GM04504 (cell line): ENCODE results near the gene EFNA5.
A peak's percentile ranks its signal among the peaks of the same experiment; 100 is the strongest.

Source experiments
- DNase-seq: peaks from one replicate; pipeline ENCODE4 v3.0.0-alpha.2; 2012; ENCODE audit warnings: low read depth

EFNA5 gene

DNA sequence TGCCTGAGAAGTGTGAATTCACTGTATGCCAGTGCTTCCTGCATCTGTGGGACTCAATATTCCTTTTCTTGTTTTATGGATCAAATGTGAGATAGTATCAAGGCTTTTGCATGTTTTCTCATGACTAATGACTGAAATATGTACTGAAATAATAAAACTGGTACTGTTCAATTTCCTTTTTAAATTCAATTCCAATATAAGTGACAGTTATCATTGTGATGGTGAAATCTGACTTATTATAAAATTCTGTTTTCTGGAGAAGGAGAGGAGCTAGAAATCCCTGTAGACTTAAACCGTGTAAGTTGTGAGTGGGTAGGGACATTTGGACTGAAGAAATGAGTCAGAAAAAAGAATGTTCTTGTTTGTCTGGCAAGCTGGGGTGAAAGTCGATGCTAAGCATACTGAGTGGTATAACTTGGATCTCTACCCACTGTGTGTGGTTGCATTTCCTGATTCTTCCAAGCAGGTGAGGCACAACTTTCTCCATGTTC is 245.2 kb downstream of the EFNA5 start:
- peak; percentile 40 for DNase-seq

GRCh38 chr5:107424491-107424890 is 246.2 kb downstream of the EFNA5 start:
- DNase-seq: no peak

DNA sequence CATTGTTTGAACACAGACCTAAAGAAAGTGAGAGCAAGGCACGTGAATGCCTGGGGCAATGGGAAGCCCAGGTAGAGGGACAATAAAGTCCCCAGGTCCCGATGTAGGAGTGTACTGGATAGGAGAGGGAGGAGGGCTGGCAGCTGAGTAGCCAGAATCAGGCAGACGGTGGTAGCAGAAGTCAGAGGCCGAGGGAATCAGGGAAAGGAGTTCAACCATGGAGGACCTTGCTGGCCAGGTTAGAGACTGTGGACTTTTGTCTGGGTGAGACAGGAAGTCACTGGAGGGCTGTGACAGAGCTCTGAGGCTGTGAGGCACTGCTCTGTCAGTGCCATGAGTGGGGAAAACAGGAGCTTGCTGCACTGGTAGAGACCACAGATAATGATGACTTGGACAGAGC is 248.2 kb downstream of the EFNA5 start:
- DNase-seq: no peak

DNA sequence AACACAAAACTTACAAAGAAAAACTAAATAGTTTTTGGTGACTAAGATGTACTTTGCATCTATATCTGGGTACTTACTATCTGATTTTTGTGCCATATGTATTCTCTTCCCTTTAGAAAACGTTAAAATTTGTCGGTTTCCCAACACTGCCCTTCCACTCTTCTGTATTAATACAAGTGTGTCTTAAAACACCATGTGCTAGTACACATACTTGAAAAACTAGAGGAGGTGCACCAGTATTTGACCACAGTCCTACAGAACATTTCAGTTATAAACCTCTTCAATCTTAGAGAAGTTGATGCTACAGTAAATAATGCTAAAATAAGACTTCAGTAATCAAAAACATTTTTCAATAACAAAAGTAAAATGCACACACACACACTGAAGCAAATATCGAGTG is 251.2 kb downstream of the EFNA5 start:
- DNase-seq: no peak

DNA sequence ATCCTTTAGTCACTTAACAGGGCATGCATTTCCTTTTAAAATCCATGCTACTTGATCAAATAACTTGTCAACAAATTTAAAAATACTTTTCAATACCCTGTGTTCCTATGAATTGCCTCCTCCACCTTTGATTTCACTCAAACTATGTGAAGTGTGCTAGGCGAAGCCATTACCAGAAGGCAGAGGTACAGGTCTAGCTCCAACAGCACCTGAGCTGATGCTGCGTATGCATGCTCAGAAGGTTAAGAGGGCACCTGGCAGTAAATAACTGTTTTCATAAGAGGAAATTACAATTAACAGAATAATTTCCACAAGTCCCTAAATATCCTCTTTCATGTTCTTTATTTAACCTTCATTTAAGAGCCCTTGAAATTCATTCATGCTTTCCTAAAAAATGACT is 251.8 kb downstream of the EFNA5 start:
- no peak for DNase-seq

DNA sequence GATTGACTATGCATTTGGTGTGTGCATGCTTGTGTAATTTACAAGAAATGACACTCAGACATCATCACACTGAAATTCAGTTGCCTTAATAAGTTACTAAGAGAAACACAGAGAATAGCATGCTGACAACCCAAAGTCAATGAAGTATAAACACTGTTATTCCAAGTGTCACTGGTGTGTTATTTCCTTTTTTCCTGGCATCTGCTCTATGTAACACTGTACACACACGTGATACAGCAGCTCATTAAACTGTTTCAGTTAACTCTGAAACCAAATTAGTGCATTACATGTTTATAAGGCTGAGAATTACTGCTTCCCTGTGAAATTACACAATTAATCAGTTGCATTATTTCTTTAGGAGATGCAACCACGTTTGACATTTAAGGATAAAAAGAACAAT is 252.7 kb downstream of the EFNA5 start:
- DNase-seq: no peak

- DNase-seq: no peak
Measured at GRCh38 chr5:107415762-107416161, 255.0 kb downstream of the EFNA5 start.

- DNase-seq: no peak
Measured at GRCh38 chr5:107414802-107415201, 255.9 kb downstream of the EFNA5 start.

DNA sequence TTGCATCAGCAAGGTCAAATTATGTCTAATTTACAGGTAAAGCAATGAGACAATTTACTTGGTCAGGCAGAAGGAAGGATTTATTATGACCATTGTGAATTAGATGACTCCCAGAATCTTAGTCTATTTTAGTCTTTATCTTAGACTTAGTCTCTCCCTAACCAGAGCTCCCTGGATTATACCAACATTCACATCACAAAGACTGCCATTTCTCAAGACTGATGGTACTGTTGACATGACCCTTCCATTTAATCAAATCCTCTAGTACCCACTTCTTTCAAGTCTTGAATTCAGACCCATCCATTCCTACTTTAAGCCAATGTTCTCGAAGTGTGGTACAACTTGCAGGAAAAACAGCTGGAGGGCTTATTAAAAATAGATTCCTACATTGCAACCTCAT is 257.0 kb downstream of the EFNA5 start:
- DNase-seq: no peak

DNA sequence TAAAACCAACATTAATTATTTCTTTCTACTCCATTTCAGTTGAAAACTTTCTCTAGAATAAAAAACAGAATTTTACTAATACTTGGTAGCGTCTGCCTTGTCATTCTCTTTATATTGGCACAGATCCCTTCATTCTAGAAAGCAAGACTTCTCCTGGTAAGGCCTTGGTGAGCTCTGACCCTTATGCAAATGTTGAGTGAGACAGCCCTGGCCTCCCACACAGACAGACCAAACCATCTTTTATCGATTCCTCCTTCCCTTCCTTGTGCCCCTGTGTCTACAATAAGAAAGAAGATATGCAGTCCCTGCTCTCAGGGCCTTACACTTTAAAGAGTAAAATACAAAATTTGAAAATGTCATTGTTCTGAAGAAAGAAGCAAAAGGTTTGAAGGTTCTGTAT is 262.2 kb downstream of the EFNA5 start:
- DNase-seq: no peak

DNA sequence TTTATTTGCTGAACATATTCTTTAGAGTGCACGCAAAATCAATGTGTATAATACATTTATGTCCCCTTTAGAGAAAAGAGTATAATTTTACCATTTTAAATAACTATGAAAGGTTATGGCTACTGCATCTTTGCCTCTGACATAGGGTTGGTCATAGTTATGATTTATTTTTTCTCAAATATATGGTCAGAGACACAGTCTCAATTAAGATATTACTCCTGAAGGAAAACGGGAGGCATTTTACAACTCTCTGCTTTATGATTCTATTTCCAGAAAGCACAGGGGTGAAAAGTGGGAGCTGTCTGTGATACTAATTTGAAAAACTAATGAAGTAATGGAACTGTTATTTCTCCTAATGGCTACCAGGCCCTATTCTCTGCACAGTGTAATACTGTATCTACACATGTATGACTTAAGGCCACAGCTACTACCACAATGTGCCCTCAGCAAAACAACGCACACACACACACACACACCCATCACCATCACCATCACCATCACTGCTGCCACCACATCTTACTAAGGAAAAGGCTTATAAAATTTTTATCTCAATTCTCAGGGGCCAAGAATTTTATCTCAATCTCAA is 262.9 kb downstream of the EFNA5 start:
- DNase-seq: no peak

- DNase-seq: no peak
Measured at GRCh38 chr5:107404595-107405374, 266.0 kb downstream of the EFNA5 start.

DNA sequence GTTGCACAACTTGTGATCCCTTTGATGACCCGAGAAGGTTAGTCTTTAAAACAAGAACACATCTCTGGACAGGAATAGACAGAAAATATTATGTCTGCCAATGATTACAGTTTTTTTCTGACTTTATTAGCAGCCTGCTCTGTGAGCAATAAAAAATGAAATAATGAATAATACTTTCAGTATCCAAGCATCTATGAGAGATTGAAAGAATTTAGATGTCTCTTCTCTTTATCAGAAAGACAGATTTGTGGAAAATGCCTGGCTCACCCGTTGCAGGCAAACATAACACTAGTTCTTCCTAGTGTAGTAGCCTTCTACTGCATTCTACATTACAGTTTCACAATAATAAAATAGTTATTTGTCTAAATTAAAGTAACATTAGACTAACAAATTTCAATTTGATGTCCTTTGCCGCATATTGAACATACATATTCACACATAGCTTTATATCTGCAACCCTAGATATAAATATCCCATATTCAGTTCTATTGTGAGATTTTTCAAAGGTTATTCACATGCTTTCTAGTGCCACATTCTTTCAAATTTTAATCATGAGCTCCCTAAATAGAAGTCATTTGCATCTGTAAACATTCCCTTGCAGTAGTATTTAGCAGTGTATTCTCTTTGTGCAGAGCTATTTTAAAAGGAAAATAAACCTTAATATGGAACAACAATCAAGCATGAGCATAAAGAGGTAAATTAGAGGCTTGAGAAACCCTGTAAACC is 267.3 kb downstream of the EFNA5 start:
- DNase-seq: no peak

DNA sequence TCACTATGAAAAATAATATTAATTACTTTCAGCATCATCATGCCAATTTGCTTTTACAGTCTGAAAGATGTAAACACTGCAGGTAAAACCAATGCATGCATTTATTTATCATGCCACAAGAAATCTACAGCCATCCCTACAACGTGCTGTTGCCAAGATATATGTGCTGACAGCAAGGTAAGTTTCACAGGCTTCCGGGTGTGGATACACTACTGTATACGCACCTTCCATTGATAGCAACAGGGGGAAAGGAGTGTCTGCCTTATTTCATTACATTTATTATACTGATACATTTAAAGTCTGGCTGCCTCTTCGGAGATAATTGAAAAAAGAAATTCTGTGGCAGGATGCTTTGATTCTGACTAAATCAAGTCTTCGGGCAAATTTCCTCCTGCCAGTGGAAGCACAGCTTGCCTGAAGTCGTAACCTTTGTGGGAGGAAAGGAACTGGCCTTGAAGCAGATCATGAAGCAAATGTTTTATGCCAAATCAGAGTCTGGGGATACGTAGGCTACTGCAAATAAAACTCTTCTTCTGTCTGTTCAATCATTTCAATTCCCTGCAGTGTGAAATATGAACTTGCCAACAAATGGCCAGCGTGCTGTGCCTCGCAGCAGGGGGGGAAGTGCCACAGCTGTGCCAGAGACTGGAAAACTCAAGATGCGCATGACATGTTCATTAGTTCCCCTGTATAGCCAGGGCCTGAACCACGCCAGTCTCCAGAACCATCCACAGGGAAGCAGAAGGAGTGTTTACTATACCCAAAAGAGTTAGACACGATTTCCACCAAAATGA is 268.1 kb downstream of the EFNA5 start:
- no peak for DNase-seq

- no peak for DNase-seq
Measured at GRCh38 chr5:107401470-107402122, 269.1 kb downstream of the EFNA5 start.

DNA sequence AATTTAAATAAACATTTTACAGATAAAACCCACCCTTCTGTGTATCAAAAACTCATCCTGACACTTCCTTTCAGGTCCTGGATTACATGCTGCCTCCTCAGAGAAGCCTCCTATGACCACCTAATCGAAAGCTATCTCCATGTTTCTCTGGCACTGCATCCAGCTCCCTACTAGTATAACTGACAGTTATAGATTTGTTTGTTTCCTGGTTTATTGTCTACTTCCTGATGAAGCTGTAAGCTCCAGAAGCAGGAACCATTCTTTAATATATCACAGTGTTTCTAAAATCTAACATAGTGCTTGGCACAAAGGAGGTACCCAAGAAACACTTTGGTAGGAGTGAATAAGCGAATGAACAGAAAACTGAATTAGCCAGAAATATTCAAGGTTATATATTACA is 270.4 kb downstream of the EFNA5 start:
- no peak for DNase-seq

DNA sequence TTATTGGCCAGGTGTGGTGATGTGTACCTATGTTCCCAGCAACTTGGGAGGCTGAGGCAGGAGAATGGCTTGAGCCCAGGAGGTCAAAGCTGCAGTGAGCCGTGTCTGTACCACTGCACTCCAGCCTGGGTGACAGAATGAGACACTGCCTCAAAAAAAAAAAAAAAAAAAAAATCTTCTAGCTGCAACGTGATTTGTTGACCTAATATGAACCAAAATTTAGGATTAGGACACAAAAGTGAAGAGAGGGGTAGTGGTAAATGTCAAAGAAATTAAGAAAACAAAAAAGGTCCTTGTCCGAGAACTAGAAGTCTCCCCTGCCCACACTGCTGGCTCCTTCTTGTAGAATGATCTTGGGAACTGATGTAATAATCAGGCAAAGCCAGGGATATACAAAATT is 272.0 kb downstream of the EFNA5 start:
- DNase-seq: no peak

DNA sequence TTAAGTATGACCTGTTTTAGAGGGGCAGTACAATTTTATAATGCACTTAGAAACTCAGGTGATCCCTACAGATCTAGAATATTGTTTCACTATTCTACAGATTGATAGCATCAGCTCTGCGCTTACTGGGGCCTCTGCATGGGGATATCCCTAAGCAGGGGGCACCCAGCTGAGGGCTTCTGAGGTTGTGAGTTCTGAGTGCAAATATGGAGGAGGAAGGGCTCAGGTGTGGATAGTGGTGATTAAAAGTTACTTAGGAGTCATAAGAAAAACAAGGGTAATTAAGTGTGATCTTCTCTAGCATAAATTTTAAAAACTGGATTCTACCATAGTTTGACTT is 274.4 kb downstream of the EFNA5 start:
- no peak for DNase-seq

DNA sequence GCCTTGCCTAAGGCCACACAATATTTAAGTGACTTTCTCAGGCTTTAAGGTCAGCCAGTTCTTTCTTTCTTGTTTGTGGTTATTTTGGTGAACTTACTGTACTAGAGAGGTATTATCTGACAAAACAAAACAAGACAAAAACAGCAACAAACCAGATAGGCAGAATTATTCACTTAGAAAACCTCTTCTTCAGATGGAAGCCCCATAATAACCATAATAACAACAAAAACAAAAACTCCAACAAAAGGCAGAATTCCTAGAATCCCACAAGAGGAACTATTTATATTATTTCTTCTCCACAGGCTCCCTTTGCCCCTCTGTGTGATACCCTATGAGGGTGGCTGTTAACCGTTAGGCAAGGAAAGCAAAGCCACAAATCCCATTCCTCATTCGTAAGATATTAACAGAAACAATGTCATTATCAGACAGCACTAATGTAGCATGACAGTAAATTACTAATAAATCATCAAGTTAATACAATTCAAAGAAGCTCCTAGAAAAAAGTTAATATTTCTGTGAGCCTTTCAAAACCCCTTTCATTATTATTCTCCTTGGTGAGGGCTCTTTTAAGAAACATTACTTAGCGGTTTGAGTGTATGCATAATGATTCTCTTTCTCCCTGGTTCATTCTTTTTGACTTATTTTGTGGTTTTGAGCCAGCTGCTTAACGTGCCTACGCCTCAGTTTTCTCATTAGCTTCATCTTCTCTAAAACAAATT is 274.9 kb downstream of the EFNA5 start:
- DNase-seq: no peak

DNA sequence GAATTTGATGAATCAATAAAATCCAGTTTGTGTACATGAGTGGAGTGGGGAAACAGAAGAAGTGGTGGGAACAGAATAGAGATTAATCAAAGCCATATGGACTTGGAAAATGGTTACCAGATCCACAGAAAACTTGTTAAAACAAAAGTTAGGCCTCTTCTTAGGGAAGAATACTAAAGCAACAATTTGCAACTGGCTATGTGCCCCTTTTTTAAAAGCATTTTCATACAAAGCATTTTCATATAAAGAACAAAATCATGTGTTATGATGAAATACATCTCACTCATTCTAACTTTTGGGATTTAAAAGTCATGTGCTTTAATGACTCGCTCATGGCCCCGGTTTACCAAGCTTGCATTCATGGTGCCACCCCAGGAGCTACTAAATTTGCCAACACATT is 276.9 kb downstream of the EFNA5 start:
- DNase-seq: no peak

DNA sequence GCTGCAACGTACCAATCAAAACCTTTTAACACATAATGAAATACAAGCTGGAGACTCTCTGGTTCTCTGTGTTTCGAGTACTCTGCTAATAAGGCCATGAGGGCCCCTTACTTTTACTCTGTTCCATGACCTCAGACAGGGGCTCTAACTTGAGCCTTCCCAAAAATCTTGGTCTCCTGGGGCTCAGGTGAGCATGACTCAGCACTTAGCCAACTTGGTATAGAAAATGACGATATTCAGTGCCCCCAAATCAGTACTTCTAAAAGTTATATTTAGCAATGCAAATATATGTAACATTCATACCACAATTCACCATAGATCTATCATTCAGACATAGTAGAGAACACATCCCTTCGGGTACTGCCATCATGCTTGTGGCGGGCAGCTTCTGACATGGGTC is 278.9 kb downstream of the EFNA5 start:
- no peak for DNase-seq
